Heart right ventricle (tissue), 16 donors: ENCODE results near the gene OR6T1. TPM values are rescaled to one million over a fixed set of nuclear protein-coding genes. Genes with fewer than 3 reads are reported as not detected.

ENCODE experiments used
- ATAC-seq, 8 donors: fragments of 200-7000 bp; cut with Tn5 transposase; one replicate each; pipeline ENCODE4 v1.9.1; 2020; ENCODE audit warnings: mild to moderate bottlenecking in 8 of 8, moderate library complexity in 8 of 8, moderate number of reproducible peaks in 1 of 8
- DNase-seq, 2 donors: peaks; one replicate each; pipeline ENCODE4 v3.0.0-alpha.2; 2020
- H3K27ac ChIP-seq, 10 donors: fragments of 200-600 bp; sonication (generic) in 2 of 10; one replicate each; pipeline versions ENCODE4 v1.5.0 to v1.8.0; 2020 to 2022; ENCODE audit warnings: mild to moderate bottlenecking in 3 of 10
- H3K27me3 ChIP-seq, 7 donors: fragments of 200-600 bp; one replicate each; pipeline ENCODE4 v1.8.0; 2021 to 2022; ENCODE audit warnings: mild to moderate bottlenecking in 2 of 7
- H3K36me3 ChIP-seq, 9 donors: fragments of 200-600 bp; sonication (generic) in 1 of 9; one replicate each; pipeline versions ENCODE4 v1.5.0 to v1.8.0; 2020 to 2022; ENCODE audit warnings: mild to moderate bottlenecking in 2 of 9
- H3K4me1 ChIP-seq, 9 donors: fragments of 200-600 bp; sonication (generic) in 1 of 9; one replicate each; pipeline versions ENCODE4 v1.5.0 to v1.8.0; 2020 to 2022; ENCODE audit warnings: mild to moderate bottlenecking in 4 of 9
- H3K4me3 ChIP-seq, 10 donors: fragments of 200-600 bp; sonication (generic) in 2 of 10; one replicate each; pipeline versions ENCODE4 v1.5.0 to v1.8.0; 2020 to 2022; ENCODE audit warnings: mild to moderate bottlenecking in 7 of 10, moderate library complexity in 2 of 10
- H3K9me3 ChIP-seq, 11 donors: fragments of 200-600 bp in 10 of 11; sonication (generic) in 2 of 11; one replicate each; pipeline versions ENCODE4 v1.5.0 to v1.8.0; 2013 to 2022; ENCODE audit warnings: mild to moderate bottlenecking in 2 of 11, control low read depth in 1 of 11, moderate library complexity in 1 of 11
- WGBS, 2 donors: extraction: QIAGEN DNeasy Blood & Tissue Kit; methylation state at CpG; one replicate each; pipeline ENCODE4 v1.1.7; 2013; ENCODE audit warnings: inconsistent platforms in 1 of 2; 5-methylcytosine and 5-hydroxymethylcytosine counted together
- intact Hi-C, 10 donors: fragments of 100-400 bp; cut with DNase I; formaldehyde crosslinking; loops; one replicate each; pipeline versions ENCODE4 v1.11.1 to v1.14.2; 2022
- long read RNA-seq, 3 donors: library from polyadenylated mRNA; unstranded; transcript quantifications; one replicate each; pipeline ENCODE4 v2.0.0, GENCODE V29; 2020 to 2021
- polyA plus RNA-seq, 2 donors: library from polyadenylated mRNA; stranded (reverse); fragments of 200-250 nt; gene quantifications; one replicate each; pipeline ENCODE4 v1.2.3, GENCODE V29; 2013
- total RNA-seq, 10 donors: library from RNA; stranded (reverse); fragmentation: NEBNext Ultra II Directional in 3 of 10; extraction: Animal tissue kit (Norgen Biotek cat#: 25700) in 3 of 10; gene quantifications; one replicate each; pipeline versions ENCODE4 v1.2.1 to v1.2.4, GENCODE V29; 2021 to 2023
- TF ChIP-seq, protein P1 (sequence below), 9 donors: fragments of 200-600 bp; sonication (generic) in 2 of 9; IDR thresholded peaks; one replicate each; pipeline versions ENCODE4 v1.5.0 to v1.8.0; 2021 to 2022; ENCODE audit warnings: antibody characterized with exemption in 9 of 9, mild to moderate bottlenecking in 5 of 9, moderate library complexity in 1 of 9
- donor health status: Arrhythmogenic right ventricular cardiomyopathy.
- donor health status: ischemic (EF 13 %, LVEDD 7.1; RV severe dilation, severe dysfunction).
- donor health status: healthy with polysubstance abuse.
- donor health status: DM: no; HTN: yes; CAD: no.
- donor health status: DM: no; HTN: no; CAD: no.
- donor health status: ischemic (EF 25% LVEDD 6.9; RV normal size, moderate dysfunction).
- donor health status: ischemic (EF 25% LVEDD 5.7; RV mildly dilated, moderate dysfunction).
- donor health status: healthy.
- donor health status: DM: yes; HTN: yes; CAD: no.
- donor health status: Ischemic cardiomyopathy.
- donor health status: ischemic (EF 35%, LVEDD 5.7; RV mildly dilated, moderate dysfunction).
- donor health status: nonischemic (EF 11% LVEDD 7.7; RV severe dilation, severe dysfunction).
- donor health status: DM: yes; HTN: yes; CAD: no.
- donor health status: PGD.
- donor health status: ischemic (EF 29% LVEDD 5.4; RV normal size, mild dysfunction).
- donor health status: nonischemic (EF 23%, LVEDD 6.1; RV moderate dilation, normal function).

OR6T1 gene, protein sequence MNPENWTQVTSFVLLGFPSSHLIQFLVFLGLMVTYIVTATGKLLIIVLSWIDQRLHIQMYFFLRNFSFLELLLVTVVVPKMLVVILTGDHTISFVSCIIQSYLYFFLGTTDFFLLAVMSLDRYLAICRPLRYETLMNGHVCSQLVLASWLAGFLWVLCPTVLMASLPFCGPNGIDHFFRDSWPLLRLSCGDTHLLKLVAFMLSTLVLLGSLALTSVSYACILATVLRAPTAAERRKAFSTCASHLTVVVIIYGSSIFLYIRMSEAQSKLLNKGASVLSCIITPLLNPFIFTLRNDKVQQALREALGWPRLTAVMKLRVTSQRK
- total RNA-seq (not detected), polyA plus RNA-seq (not detected)
- long read RNA-seq, donor 1, result 0 reads
- long read RNA-seq, donor 2, result 0 reads
- long read RNA-seq, donor 3, result 0 reads

DNA sequence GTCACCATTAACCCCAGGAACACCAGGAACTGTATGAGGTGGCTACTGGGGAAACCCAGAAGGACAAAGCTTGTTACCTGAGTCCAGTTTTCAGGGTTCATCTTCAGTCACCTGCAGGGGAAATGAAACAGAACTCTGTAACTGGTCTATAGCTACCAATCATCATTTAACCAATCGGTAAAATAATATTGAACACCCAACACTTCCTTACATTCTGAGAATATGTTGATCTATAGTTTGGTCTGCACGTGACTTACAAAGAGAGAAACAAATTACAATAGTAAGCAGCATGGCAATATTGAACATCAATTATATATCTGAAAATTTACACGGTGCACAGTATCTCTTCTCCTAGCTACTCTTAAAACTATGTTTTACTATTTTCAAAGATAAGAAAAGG lies at the start of gene OR6T1:
TSS of gene OR6T1 (minus strand) at position 101 of the 400 bp plus-strand sequence. CDS start at position 101, 0 bp downstream.
- WGBS, 2 donors, result 89 to 91% methylated on average over 3 of the region's 3 CpGs
- H3K9me3 ChIP-seq, result no peaks in the 10 kb centered on the region
- TF ChIP-seq, protein P1, sequence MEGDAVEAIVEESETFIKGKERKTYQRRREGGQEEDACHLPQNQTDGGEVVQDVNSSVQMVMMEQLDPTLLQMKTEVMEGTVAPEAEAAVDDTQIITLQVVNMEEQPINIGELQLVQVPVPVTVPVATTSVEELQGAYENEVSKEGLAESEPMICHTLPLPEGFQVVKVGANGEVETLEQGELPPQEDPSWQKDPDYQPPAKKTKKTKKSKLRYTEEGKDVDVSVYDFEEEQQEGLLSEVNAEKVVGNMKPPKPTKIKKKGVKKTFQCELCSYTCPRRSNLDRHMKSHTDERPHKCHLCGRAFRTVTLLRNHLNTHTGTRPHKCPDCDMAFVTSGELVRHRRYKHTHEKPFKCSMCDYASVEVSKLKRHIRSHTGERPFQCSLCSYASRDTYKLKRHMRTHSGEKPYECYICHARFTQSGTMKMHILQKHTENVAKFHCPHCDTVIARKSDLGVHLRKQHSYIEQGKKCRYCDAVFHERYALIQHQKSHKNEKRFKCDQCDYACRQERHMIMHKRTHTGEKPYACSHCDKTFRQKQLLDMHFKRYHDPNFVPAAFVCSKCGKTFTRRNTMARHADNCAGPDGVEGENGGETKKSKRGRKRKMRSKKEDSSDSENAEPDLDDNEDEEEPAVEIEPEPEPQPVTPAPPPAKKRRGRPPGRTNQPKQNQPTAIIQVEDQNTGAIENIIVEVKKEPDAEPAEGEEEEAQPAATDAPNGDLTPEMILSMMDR (IDR thresholded peaks at IDR 0.05), result no peak
- H3K4me3 ChIP-seq, result no peak within 1 kb of the TSS
- ATAC-seq (no peak), DNase-seq (no peak)
- peaks cover 0 to 4% (median 0%) of the 10 kb centered on the region in 7 donors for H3K27me3 ChIP-seq
- no peaks in the 10 kb centered on the region for H3K4me1 ChIP-seq
- H3K27ac ChIP-seq, result no peak within 1 kb of the TSS
- no peaks in the 10 kb centered on the region for H3K36me3 ChIP-seq
- intact Hi-C loops, result no loop called here

DNA sequence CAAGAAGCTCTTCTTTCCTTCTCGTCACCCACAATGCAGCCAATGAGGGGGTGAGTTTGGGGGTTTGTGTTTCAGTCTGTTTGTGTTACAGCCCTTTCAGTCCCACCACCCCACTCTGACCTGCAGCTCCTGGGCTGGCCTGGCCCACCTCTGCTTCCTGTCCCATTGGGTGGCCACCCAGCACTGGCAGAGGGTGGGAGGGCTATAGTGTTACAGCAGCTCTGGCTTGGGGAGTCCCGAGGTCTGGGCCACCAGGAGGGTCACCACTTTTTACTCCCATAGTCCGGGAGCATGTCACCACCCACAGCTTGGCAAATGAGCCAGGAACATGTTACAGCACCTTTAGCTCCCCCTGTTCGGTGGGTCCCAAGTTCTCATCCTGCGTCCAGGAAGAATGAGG lies 35.7 kb upstream of the OR6T1 start:
- Histone ChIP-seq H3K36me3 (no peaks in the 10 kb centered on the region), H3K4me3 (no peak overlapping the region), H3K4me1 (no peaks in the 10 kb centered on the region), H3K27ac (no peak overlapping the region), H3K9me3 (peaks cover 0 to 14% (median 0%) of the 10 kb centered on the region in 11 donors), H3K27me3 (no peaks in the 10 kb centered on the region)
- TF ChIP-seq, protein P1 (IDR thresholded peaks at IDR 0.05), result no peak
- no peak for ATAC-seq
- WGBS, 2 donors, result 84 to 85% methylated on average over 5 of the region's 5 CpGs
- no peak for DNase-seq
- intact Hi-C loops, result no loop called here

DNA sequence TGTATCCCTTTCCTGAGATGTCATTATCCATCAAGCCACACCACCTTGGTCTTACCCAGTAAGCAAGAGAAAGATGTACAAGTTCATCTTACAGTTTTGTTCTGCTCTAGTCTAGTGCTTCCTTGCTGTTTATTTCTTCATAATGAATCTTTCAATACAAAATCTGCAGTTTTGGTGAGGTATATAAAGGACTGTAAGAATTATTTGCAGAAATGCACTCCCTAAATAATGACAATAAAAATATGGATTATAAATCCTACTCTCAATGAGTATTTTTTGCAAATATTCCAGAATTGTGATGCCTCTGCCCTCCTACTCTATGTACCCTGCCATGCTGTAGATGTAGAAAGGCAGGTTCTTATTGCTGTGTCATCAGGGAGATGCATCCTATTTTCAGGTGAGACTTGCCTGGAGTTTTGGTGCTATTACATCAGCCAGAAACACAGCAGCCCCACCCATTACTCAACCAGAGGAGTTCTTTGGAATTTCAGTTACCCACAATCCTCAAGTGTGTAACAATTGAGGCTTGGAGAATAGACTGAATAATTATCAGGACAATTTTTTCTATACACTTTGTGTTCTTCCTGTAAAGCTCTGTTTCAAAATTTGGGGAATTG lies 34.2 kb upstream of the OR6T1 start, which contains the start of gene OR10S1:
TSS of gene OR10S1 (minus strand) at position 51 of the 617 bp plus-strand sequence. CDS start 117 bp downstream, outside the sequence.
- intact Hi-C loops, result no loop called here
- Histone ChIP-seq H3K36me3 (no peaks in the 10 kb centered on the region), H3K4me3 (no peak within 1 kb of the TSS), H3K27me3 (no peaks in the 10 kb centered on the region), H3K9me3 (peaks cover 0 to 10% (median 0%) of the 10 kb centered on the region in 11 donors), H3K27ac (no peak within 1 kb of the TSS), H3K4me1 (no peaks in the 10 kb centered on the region)
- DNase-seq (no peak), ATAC-seq (no peak)
- TF ChIP-seq, protein P1 (IDR thresholded peaks at IDR 0.05), result no peak

DNA sequence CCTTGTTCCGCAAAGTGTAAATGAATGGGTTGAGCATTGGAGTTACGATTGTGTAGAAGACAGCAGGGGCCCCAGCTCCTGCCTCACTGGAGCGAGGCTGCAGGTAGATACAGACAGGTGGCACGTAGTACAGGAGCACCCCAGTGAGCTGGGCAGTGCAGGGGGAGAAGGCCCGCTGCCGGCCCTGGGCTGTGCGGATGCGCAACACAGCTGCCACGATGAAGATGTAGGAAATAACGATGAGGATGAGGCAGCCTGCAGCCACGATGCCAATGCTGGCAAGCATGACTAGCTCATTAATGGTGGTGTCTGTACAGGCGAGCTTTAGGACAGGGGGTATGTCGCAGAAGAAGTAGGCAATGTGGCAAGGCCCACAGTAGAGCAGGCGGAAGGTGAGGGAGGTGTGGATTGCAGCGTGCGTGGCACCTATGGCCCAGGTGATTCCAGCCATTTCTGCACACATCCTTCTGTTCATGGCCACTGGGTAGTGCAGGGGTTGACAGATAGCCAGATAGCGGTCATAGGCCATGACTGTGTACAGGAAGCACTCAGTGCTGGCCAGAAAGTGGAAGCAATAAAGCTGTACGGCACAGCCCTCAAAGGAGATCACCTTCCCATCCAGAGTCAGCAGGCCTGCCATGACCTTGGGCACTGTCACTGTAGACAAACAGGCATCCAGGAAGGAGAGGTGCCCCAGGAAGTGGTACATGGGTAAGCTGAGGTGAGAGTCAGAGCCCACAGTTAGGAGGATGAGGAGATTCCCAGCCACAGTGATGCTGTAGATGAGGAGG lies 33.3 kb upstream of the OR6T1 start:
- DNase-seq, result no peak
- no peak overlapping the region for H3K27ac ChIP-seq
- H3K4me3 ChIP-seq, result no peak overlapping the region
- no peak for ATAC-seq
- intact Hi-C loops, result no loop called here
- H3K4me1 ChIP-seq, result no peaks in the 10 kb centered on the region
- H3K9me3 ChIP-seq, result peaks cover 0 to 4% (median 0%) of the 10 kb centered on the region in 11 donors
- TF ChIP-seq, protein P1 (IDR thresholded peaks at IDR 0.05), result no peak
- H3K27me3 ChIP-seq, result no peaks in the 10 kb centered on the region
- WGBS, 2 donors, result 90 to 92% methylated on average over 18 of the region's 18 CpGs
- H3K36me3 ChIP-seq, result no peaks in the 10 kb centered on the region
